ENCODE data around the gene PRICKLE4.

Gene PRICKLE4

DNA sequence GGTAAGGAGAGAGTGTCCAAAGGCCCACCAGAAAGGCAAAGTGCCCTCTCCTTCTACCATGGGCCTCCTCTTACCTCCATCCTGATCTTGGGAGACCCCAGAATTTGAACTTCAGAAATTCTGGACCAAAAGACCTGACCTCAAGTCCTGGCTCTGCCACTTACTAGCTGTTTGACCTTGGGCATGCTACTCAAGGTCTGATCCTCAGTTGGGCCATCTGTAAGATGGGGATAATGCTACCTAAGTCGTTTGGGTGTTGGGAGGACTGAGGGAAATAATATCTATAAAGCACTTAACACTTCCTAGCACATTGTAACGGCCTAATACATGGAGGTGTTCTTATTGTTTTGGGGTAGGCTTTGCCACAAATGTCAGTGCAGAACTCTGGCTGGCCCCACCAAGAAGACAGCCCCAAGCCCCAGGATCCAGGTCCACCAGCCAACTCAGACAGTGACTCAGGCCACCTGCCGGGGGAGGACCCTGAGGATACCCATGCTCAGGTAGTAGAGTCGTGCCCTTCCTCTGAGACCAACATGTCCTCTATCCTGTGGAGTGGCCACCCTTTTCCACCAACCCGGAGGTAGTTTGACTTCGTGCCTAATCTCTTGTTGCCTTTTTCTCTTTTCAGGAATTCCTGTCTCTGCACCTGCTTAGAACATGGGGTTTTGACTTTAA lies 2.7 kb downstream of the PRICKLE4 start:
- ChIA-PET POLR2A (interaction anchor here (1.1 kb wide), 2 partner anchors 142 to 363 kb away, joined by 3 read pairs; no protein-coding TSS in a partner anchor), CTCF (interaction anchor here (0.6 to 10.9 kb wide), 10 partner anchors 18 to 765 kb away, joined by 3 to 192 read pairs (median 6); partner anchors contain the start of genes BYSL and MED20)
- Histone ChIP-seq H3K9me3 (ENCODE audit: control insufficient read depth, insufficient read depth, low read depth, low read length) (no peaks in the 10 kb centered on the region), H3K27ac (ENCODE audit: extremely low read depth, low read depth, low read length) (no peak overlapping the region), H3K4me3 (ENCODE audit: low read depth, low read length) (no peak overlapping the region), H3K4me1 (ENCODE audit: control insufficient read depth, insufficient read depth, low read length) (peaks cover 6% of the 10 kb centered on the region), H3K36me3 (ENCODE audit: control insufficient read depth in 2 of 2, insufficient read depth in 1 of 2, low read length in 2 of 2) (peaks cover 0 to 13% of the 10 kb centered on the region in 2 experiments; a peak in 1 of 3 replicates)
- no peak for TF ChIP-seq ZNF214 (tag by site-specific recombination; IDR thresholded peaks at IDR 0.05; ENCODE audit: borderline replicate concordance)
- TF ChIP-seq, protein P1, sequence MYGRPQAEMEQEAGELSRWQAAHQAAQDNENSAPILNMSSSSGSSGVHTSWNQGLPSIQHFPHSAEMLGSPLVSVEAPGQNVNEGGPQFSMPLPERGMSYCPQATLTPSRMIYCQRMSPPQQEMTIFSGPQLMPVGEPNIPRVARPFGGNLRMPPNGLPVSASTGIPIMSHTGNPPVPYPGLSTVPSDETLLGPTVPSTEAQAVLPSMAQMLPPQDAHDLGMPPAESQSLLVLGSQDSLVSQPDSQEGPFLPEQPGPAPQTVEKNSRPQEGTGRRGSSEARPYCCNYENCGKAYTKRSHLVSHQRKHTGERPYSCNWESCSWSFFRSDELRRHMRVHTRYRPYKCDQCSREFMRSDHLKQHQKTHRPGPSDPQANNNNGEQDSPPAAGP (tag by site-specific recombination; IDR thresholded peaks at IDR 0.05) = no peak
- no peak for TF ChIP-seq ZNF157 (tag by site-specific recombination; IDR thresholded peaks at IDR 0.05)

DNA sequence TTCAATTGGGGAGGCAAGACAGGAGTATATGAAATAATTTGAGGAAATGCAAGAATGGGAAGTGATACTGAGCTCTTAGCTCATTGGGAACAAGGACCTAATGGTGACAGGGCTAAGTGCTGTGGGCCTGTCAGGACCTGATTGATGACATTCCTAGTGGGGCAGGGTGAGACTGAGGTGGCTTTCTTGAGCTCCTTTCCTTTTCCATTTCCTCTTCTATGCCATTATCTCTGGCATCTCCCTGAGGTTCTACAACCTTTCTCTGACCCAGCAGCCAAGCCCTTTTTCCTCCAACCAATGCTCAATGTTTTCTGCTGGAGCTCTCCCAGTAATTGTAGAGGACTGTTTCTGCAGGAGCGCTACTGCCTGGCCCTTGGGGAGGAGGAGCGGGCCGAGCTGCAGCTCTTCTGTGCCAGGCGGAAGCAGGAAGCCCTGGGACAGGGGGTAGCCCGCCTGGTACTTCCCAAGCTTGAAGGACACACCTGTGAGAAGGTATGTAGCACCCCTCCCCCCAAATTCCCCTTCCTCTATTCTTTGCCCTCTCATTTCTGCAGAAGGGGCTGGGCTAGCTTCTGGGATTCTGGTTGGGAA lies 4.1 kb downstream of the PRICKLE4 start:
- POLR2A ChIA-PET = interaction anchor here (0.8 to 4.3 kb wide), 2 partner anchors 12 to 262 kb away, joined by 3 to 27 read pairs; no protein-coding TSS in a partner anchor
- CTCF ChIA-PET = interaction anchor here (0.5 to 10.9 kb wide), 24 partner anchors 9 to 1095 kb away, joined by 3 to 192 read pairs (median 6); partner anchors contain the start of genes BYSL, MED20 and RPL7L1

GRCh38 chr6:41785254-41785653 lies 4.7 kb downstream of the PRICKLE4 start:
- Histone ChIP-seq H3K4me1 (ENCODE audit: control insufficient read depth, insufficient read depth, low read length) (peaks cover 3% of the 10 kb centered on the region), H3K4me3 (ENCODE audit: low read depth, low read length) (no peak overlapping the region), H3K36me3 (ENCODE audit: control insufficient read depth in 2 of 2, insufficient read depth in 1 of 2, low read length in 2 of 2) (peaks cover 8 to 28% of the 10 kb centered on the region in 2 experiments), H3K27ac (ENCODE audit: extremely low read depth, low read depth, low read length) (no peak overlapping the region), H3K9me3 (ENCODE audit: control insufficient read depth, insufficient read depth, low read depth, low read length) (no peaks in the 10 kb centered on the region)
- ChIA-PET CTCF (interaction anchor here (0.5 to 10.9 kb wide), 34 partner anchors 8 to 1094 kb away, joined by 3 to 192 read pairs (median 6); partner anchors contain the start of genes BYSL, MED20, RPL7L1 and TFEB), POLR2A (interaction anchor here (2.8 to 4.3 kb wide), 2 partner anchors 110 to 262 kb away, joined by 16 to 27 read pairs; partner anchors contain the start of gene USP49)
- TF ChIP-seq ZNF169 (tag by site-specific recombination; IDR thresholded peaks at IDR 0.05) = no peak
- TF ChIP-seq, protein P2, sequence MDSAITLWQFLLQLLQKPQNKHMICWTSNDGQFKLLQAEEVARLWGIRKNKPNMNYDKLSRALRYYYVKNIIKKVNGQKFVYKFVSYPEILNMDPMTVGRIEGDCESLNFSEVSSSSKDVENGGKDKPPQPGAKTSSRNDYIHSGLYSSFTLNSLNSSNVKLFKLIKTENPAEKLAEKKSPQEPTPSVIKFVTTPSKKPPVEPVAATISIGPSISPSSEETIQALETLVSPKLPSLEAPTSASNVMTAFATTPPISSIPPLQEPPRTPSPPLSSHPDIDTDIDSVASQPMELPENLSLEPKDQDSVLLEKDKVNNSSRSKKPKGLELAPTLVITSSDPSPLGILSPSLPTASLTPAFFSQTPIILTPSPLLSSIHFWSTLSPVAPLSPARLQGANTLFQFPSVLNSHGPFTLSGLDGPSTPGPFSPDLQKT (IDR thresholded peaks at IDR 0.05; ENCODE audit: borderline replicate concordance, low read depth, low read length) = no peak
- no peak for TF ChIP-seq ZNF571 (tag by site-specific recombination; IDR thresholded peaks at IDR 0.05)
- TF ChIP-seq ZNF473 (tag by site-specific recombination; IDR thresholded peaks at IDR 0.05) = no peak
- TF ChIP-seq, protein P3, sequence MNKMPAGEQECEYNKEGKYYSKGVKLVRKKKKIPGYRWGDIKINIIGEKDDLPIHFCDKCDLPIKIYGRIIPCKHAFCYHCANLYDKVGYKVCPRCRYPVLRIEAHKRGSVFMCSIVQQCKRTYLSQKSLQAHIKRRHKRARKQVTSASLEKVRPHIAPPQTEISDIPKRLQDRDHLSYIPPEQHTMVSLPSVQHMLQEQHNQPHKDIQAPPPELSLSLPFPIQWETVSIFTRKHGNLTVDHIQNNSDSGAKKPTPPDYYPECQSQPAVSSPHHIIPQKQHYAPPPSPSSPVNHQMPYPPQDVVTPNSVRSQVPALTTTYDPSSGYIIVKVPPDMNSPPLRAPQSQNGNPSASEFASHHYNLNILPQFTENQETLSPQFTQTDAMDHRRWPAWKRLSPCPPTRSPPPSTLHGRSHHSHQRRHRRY (tag by site-specific recombination; IDR thresholded peaks at IDR 0.05) = no peak
- TF ChIP-seq ZXDB (tag by site-specific recombination; IDR thresholded peaks at IDR 0.05) = no peak
- TF ChIP-seq, protein P4, sequence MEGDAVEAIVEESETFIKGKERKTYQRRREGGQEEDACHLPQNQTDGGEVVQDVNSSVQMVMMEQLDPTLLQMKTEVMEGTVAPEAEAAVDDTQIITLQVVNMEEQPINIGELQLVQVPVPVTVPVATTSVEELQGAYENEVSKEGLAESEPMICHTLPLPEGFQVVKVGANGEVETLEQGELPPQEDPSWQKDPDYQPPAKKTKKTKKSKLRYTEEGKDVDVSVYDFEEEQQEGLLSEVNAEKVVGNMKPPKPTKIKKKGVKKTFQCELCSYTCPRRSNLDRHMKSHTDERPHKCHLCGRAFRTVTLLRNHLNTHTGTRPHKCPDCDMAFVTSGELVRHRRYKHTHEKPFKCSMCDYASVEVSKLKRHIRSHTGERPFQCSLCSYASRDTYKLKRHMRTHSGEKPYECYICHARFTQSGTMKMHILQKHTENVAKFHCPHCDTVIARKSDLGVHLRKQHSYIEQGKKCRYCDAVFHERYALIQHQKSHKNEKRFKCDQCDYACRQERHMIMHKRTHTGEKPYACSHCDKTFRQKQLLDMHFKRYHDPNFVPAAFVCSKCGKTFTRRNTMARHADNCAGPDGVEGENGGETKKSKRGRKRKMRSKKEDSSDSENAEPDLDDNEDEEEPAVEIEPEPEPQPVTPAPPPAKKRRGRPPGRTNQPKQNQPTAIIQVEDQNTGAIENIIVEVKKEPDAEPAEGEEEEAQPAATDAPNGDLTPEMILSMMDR (tag by site-specific recombination; IDR thresholded peaks at IDR 0.05) = no peak
- no peak for TF ChIP-seq ZNF24 (tag by site-specific recombination; IDR thresholded peaks at IDR 0.05)
- TF ChIP-seq ZNF768 (tag by site-specific recombination; IDR thresholded peaks at IDR 0.05) = no peak
- no peak for TF ChIP-seq ZNF548 (tag by site-specific recombination; IDR thresholded peaks at IDR 0.05)
- no peak for TF ChIP-seq ZNF777 (tag by site-specific recombination; IDR thresholded peaks at IDR 0.05; ENCODE audit: borderline replicate concordance)
- no peak for TF ChIP-seq ZNF623 (tag by site-specific recombination; IDR thresholded peaks at IDR 0.05)
- TF ChIP-seq PRDM1 (tag by site-specific recombination; IDR thresholded peaks at IDR 0.05) = no peak

More for the DNA sequence above, 4.1 kb downstream of the PRICKLE4 start:
- Histone ChIP-seq H3K9me3 (ENCODE audit: control insufficient read depth, insufficient read depth, low read depth, low read length) (no peaks in the 10 kb centered on the region), H3K4me3 (ENCODE audit: low read depth, low read length) (no peak overlapping the region), H3K36me3 (ENCODE audit: control insufficient read depth in 2 of 2, insufficient read depth in 1 of 2, low read length in 2 of 2) (peaks cover 3 to 22% of the 10 kb centered on the region in 2 experiments), H3K27ac (ENCODE audit: extremely low read depth, low read depth, low read length) (no peak overlapping the region), H3K4me1 (ENCODE audit: control insufficient read depth, insufficient read depth, low read length) (peaks cover 3% of the 10 kb centered on the region)
- TF ChIP-seq ZNF280C (tag by site-specific recombination; IDR thresholded peaks at IDR 0.05) = no peak
- peak; percentile 33; the same call in 1 of the 2 replicates for TF ChIP-seq PRDM1 (tag by site-specific recombination; IDR thresholded peaks at IDR 0.05)
- no peak for TF ChIP-seq ZNF555 (tag by site-specific recombination; conservative IDR thresholded peaks at IDR 0.05)
- TF ChIP-seq OSR2 (tag by site-specific recombination; IDR thresholded peaks at IDR 0.05) = no peak
- TF ChIP-seq ZNF335 (tag by site-specific recombination; conservative IDR thresholded peaks at IDR 0.05) = peak; percentile 38
- TF ChIP-seq SP2 (tag by site-specific recombination; IDR thresholded peaks at IDR 0.05) = peak; percentile 5; the same call in 1 of the 2 replicates
- peak; percentile 56; the same call in 1 of the 2 replicates for TF ChIP-seq SP7 (tag by site-specific recombination; IDR thresholded peaks at IDR 0.05)
